HG02763 (cell line): Measurements from ENCODE around the gene AK9.
"Not testable (repeated sequence)": the region's sequence is repeated elsewhere in the genome, so short reads cannot be mapped to it uniquely, and the experiment has no call there.

Experiments used
- ATAC-seq: cut with Tn5 transposase; IDR thresholded peaks from one replicate; pipeline ENCODE4 v1.9.1; 2021; ENCODE audit warnings: mild to moderate bottlenecking, moderate library complexity; ENCODE audit not compliant: unreplicated experiment

The AK9 gene

DNA sequence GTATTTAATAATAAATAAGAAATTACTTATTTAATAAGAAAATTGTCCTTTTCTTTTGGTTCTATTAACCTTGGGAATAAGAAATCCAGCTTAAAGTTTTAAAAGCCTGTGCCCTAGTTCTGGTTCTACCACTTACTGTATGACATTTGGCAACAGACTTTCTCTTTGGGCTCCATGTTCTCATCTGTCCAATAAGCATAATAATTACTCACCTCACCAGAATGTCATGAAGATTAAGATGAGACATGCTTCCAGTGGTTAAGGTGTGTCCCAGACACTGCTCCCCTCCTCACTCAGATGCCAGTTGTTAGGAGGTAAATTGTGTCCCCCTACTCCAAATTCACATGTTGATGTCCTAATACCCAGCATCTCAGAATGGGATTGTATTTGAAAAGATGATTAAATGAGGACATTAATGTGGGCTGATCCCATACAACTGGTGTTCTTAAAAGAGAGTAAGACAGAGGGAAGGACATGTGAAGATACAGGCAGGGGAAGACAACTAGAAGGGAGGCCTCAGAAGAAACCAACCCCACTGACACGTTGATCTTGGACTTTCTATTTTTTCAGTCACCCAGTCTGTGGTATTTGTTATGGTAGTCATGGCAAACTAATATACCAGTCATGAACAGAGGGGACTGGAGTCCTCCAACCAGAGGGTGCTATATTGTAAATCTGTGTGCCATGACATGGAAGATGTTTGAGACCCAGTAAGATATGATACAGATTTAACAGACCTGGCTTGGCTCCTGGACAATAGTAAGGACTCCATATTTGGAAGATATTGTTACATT lies 229.1 kb downstream of the AK9 start:
- no peak for ATAC-seq

GRCh38 chr6:109461205-109461604 lies 229.8 kb downstream of the AK9 start:
- not testable (repeated sequence) for ATAC-seq

GRCh38 chr6:109460161-109460829 lies 230.7 kb downstream of the AK9 start:
- ATAC-seq = no peak

GRCh38 chr6:109458774-109459531 lies 232.0 kb downstream of the AK9 start:
- ATAC-seq = no peak

DNA sequence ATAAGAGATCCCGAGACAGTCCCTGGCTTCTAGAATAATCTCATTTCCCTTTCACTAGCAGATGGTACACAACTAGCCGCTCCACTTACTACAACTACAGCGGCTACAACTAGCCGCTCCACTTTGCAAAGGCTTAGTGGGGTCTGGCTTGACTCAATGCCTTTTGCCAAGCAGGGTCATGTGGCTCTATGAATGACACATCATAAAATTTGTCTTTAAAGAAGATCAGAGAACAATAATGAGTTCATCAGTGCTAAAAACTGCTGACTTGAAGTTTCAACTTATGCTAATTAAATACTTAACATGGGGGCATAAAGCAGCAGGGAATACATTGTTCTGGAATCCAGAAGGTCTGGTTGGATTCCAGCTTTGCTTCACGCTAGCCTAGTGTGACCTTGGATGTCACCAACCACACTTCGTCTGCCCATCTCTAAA lies 233.4 kb downstream of the AK9 start:
- ATAC-seq = no peak

- ATAC-seq = no peak
These were observed 234.1 kb downstream of the AK9 start for GRCh38 chr6:109456710-109457561.

- peak; percentile 4 for ATAC-seq
These were observed 234.9 kb downstream of the AK9 start for GRCh38 chr6:109456111-109456583.

DNA sequence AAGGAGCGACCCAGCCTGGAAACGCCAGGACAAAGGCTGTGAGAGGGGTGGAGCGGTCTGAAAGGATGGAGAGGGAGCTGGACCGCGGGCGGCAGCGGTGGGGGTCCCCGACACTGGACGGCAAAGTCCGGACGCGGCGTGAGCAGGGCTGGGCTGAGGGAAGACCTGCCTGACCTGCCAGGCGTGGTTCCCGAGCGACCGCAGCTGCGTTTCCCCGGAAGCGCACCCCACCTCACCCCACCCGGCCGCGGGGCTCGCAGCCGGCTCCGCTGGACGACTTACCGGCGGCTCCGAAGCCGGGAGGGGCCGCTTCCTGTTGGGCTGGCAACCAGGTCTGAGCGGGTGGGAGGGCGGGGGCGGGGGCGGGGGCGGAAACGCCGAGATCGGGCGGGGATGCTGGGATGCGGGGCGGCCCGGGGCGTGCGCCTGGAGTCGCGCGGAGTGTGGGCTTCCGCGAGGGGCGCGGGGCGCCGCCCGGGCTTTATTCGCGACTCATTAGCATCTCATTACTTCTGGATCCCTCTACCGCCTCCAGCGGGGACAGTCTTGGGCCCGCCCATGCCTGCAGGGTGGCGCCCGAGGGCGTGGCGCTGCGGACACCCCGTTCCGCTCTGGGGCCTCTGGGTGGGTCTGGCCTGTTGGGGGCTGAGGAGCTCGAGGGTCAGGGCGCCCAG lies 235.4 kb downstream of the AK9 start, which contains the start of gene MICAL1:
TSS of gene MICAL1 (minus strand) at position 336 of the 674 bp plus-strand sequence. CDS start 1,576 bp downstream, outside the sequence.
- peak; percentile 51 for ATAC-seq

DNA sequence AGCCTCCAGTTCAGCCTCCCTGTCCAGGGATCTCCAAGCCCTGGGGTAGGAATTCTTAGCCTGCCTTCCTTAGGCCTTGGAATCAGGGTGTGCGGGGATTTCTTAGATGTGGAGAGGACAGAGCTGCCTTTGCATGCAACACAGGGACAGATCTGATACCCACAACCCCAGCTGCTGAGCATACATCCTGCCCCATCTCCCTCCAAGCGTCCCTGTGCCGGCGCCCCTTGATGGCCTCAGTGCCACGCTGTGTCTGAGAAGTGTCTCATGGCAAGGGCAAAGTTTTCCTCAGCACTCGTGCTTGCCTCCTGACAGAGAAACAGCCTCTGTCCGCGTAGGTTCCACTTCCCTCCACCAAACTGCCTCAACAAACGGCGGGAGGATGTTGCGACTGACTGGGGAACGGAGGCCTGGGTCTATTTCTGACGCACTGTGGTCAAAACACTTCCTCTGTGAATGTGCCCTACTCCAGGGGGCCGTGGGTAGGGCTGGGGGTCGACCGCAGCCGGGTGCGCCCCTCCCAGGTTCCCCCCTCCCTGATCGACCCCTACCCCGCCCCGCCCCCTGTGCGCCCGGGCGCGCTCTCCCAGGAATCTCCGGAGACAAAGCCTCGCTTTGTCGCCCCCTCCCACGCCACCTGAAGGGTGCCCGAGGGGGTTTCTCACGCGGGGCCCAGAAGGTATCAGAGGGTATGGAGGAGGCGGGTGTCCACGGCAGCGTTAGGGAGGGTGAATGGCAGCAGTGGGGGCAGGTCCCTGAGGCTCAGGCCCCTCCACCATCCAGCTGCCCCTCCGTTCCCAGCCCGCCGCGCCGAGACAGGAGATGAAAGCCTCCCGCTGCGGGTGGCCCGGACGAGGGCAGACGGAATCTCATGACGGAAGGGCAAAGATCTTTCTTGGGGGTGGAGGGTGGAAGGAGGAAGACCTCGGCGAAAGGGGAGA lies 236.2 kb downstream of the AK9 start:
- ATAC-seq = peak; percentile 36

DNA sequence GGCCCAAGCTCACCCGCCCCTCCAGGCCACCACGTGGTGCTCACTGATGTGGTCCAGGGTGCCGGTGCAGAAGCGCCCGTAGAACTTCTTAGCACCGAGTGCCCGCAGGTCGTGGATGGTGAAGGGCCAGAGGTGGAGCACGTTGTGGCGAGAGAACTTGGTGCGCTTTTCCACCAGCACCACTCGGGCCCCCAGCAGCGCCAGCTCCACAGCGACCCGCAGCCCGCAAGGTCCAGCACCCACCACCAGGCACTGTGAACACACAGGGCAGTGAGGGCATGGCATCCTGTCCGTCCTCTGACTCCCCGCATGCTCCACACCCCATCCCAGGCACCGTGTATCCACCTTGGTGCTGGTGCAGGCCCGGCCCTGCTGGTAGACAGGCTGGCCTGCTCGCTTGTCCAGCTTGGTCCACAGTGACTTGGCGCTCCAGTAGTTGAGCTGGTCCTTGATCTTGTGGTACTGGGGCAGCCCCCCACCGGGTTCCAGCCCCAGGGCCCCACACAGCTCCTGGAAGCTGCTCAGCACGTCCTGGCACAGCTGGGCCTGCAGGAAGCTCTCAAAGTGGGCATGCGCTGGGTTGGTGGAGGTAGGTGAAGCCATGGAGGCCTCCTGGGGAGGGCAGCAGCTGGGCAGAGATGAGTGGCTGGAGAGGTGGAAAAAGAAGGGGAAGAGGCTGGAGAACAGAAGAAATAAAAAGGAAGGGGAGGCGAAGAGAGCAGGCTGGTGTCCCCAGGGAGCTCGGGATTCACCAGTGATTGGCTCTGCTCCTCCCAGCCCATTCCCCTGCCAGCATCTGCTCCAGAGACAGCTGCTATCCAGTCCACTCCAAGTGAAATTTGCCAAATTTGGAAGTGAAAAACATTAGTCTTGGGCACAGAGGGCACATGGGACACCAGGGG lies 237.2 kb downstream of the AK9 start:
- ATAC-seq = no peak

- ATAC-seq = no peak
These were observed 237.8 kb downstream of the AK9 start for GRCh38 chr6:109453156-109453555.

- ATAC-seq = no peak
These were observed 238.8 kb downstream of the AK9 start for GRCh38 chr6:109452181-109452580.

DNA sequence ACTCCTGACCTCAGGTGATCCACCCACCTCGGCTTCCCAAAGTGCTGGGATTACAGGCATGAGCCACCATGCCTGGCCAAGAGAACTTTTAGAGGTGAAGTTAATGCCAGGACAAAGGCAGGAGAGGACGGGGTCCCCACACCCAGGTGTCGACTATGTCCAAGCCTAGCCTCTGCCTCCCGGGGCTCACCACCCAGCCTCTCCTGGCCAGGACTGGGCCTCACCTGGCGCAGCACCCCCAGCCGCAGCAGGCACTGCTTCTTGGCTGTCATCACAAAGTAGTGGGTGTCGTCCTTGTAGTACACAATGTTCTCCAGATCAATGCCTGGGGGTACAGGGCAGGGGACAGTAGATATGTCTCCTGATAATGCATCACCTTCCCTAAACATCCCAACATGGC lies 239.6 kb downstream of the AK9 start:
- no peak for ATAC-seq

GRCh38 chr6:109450801-109451200 lies 240.2 kb downstream of the AK9 start:
- ATAC-seq = no peak

- ATAC-seq = no peak
These were observed 241.0 kb downstream of the AK9 start for GRCh38 chr6:109449795-109450673.

DNA sequence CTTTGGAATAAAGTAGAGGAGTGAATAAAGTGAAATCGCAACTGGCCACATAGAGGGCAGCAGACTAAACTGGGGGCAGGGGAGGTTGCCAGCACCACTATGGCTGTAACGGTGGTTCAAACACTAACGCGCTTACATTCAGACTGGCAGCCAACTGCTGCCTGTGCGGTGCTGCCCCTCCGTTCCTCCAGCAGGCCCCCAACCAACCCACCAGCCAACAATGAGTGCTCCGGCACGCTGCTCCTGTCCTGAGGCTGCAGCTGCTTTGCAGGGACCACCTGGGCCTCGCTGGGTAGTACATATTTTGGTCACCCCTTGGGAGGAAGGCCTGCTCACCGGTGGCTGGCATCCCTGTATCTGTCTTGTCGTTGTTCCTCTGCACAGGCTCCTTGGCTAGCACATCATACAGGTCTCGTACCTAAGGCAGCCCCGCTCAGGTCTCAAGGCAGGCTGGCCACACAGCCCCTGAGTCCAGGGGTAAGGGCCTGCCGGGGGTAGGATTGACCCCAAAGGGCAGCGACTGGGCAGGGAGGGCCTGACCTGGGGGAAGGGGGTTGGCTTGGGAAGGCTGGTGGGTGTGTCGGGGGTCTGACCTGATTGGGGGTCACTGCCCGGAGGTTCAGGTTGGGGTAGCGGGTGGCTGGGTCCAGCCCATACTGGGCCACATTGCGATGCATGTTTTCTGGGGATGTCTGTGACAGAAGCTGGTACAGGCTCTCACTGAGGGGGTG lies 241.8 kb downstream of the AK9 start:
- no peak for ATAC-seq
